GM19240 (cell line): ENCODE results near the gene ELP5.

Experiments
- DNase-seq: peaks from one replicate; pipeline ENCODE4 v3.0.0; 2011; ENCODE audit warnings: low spot score; ENCODE audit not compliant: insufficient read length

The ELP5 gene

DNA sequence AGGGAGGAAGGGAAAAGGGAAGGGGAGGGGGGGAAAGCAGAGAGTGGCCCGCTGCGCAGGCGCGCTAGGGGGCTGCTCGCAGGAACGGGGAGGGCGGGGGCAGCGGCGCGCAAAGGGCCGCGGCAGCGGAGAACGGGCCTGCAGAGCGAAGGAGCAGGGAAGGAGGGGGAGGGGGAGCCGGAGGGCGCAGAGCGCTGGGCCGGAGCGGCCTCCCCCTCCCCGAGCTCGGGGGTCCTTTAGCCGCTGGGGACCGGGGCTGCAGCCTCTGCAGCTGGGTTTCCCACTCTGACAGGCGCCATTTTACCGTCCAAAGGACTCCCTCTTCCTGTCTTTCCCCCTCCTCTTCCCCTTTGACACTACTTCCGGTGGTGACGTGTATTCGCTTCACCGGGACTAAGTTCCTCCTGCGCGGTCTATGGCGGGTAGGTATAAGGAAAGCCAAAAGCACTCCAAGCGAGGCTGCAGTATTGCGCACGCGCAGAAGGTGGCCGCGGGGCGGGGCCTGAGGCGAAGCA lies 297 bp upstream of the ELP5 start, which contains the start of gene CTDNEP1:
Gene CTDNEP1, minus strand, starts transcription at position 74 of the 515 bp plus-strand sequence. CDS start 438 bp downstream, outside the sequence.
- peak; percentile 92 for DNase-seq

DNA sequence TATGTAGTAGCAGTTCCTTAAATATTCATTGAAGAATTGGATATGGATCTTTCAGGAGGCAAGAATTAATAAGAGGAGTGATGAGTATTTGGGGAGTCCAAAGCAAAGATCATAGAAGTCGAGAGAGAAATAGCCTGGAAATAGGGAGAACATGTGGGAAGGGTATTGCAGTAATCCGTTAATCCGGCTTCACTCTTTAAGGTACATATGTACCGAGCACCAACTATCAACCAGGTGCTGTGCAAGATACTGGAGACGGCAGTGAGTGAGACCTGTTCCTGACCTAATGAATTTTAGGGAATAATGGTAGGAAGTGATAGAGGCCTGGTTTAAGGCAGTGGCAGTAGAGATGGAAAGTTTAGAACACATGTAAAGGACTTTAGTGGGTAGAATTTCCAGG lies 1.1 kb downstream of the ELP5 start:
- DNase-seq = no peak

DNA sequence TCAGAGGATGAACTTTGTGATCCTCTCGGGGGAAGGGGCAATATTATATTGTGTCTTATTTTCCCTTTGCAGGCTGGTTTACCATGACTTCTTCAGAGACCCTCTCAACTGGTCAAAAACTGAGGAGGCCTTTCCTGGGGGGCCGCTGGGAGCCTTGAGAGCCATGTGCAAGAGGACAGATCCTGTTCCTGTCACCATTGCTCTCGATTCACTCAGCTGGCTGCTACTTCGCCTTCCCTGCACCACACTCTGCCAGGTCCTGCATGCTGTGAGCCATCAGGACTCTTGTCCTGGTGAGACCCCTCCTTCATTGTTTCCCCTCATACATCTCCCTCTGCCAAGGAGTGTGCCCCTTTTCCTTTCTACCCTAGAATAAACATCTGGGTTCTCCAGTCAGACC lies 2.5 kb downstream of the ELP5 start:
- DNase-seq = no peak

DNA sequence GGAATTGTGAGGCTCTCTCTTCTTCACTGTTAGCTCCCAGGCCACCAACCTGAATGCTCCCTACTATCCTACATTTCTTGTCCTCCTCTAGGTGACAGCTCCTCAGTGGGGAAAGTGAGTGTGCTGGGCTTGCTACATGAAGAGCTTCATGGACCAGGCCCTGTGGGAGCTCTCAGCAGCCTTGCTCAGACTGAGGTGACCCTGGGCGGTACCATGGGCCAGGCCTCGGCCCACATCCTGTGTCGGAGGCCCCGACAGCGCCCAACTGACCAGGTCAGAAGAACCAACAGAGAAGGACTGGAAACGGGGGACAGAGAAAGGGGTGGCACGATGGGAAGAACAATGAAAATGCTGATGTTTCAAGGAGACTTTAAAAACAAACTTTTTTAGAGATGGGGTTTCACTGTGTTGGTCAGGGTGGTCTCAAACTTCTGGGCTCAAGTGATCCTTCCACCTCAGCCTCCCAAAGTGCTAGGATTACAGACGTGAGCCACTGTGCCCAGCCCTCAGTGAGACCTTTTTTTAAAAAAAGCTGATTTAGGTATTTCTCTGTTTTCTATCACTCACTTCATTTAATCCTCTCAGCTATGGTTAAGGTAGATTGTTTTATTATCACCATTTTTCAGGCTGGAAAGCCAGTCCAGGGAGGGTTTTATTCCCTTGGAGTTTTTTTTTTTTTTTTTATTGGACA lies 4.9 kb downstream of the ELP5 start:
- no peak for DNase-seq

DNA sequence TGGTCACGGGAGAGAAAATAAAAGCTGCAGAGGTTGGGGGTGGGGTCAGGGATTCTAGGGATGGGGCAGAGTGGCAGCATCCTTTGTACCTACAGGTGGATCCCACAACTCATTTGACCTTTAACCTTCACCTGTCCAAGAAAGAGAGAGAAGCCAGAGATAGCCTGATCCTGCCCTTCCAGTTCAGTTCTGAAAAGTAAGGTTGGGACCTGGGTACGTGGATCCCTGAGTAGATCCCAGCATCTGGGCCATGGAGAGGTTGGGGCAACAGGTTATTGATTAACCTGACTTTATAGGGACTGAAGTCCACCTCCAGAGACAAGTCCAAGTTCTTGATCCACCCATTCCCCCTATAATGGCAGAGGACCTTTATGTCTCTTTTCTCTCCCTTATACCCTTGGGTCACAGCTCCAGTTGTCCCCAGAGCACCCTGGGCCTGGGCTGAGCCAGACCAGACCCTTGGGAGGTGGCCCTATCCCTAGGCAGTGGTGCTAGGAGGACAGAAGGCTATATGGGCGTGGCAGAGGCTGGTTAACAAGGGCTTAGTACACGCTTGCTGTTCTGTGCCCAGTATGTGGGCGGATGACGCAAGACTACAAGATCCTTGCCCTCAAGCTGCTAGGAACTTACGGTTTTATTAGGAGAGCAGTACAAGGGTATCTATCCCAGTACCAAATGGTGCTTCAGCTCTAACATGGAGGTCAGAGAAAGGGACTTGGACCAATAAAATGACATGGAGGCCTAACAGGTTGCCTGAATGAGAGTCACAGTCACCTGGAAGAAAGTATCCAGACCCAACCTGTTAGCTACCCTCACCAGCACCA lies 6.9 kb downstream of the ELP5 start:
- DNase-seq = no peak

DNA sequence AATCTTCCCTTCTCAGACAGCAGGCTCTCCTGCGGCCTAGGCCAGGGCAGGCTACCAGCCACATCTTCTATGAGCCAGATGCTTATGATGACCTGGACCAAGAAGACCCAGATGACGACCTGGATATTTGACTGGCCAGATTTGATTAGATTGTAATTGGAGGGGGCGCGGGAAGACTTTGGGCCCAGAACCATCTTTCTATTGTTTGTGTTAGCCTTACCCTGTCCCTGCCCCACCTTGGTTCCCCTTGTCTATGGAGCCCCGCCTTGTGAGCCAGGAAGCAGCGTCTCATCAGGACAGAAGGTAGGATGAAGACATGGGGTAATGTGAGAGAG lies 7.5 kb downstream of the ELP5 start:
- DNase-seq = no peak

DNA sequence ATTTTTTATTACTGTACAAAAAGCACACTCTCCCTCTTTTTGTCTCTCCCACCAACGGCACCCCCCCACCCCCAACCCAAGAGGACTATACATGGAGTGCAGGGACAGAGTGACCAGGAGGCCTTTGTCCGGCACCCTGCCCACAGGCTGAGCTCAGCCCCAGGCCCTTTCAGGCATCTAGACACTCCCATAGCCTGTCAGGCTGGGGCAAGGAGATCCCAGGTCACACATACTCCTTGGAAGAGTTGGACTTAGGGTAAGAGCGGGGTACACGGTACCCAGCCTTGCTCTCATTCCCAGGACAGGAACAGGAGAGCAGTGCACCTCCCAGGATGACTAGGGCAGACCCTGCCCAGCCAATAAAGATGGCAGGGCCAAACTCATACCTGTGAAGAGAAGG lies 8.1 kb downstream of the ELP5 start:
- no peak for DNase-seq

DNA sequence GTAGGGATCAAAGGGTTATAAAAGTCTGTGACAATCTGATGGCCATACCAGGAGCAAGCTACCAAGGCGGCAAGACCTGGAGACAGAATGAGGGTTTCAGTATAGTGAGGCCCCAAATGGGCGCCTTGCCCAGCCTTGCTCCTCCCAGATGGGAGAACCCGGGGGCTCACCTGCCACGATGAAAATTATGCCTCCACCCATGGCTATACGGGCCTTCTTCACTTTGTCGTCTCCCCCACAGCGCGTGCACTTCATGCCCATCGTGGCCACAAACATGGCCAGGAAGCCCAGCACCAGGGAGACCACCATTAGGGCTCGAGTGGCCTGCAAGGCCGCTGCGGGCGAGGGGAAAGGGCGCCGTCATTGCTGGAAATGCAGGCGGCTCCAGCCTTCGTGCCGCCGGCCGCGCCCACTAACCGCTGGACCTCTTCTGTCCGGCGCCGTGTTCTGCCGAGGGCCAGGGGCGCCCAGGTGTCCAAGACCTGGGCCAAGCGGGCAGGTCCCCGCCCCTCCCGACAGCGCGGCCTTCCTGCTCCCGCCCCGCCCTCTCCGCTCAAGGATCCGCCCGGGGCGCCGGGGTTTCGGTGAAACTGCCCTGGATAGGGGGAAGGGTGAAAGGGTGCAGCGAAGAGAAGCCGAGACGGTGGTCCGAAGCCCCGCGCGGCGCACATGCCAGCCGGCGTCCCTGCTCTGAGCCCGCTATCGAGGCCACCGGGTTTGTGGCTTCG lies 8.8 kb downstream of the ELP5 start:
- no peak for DNase-seq

DNA sequence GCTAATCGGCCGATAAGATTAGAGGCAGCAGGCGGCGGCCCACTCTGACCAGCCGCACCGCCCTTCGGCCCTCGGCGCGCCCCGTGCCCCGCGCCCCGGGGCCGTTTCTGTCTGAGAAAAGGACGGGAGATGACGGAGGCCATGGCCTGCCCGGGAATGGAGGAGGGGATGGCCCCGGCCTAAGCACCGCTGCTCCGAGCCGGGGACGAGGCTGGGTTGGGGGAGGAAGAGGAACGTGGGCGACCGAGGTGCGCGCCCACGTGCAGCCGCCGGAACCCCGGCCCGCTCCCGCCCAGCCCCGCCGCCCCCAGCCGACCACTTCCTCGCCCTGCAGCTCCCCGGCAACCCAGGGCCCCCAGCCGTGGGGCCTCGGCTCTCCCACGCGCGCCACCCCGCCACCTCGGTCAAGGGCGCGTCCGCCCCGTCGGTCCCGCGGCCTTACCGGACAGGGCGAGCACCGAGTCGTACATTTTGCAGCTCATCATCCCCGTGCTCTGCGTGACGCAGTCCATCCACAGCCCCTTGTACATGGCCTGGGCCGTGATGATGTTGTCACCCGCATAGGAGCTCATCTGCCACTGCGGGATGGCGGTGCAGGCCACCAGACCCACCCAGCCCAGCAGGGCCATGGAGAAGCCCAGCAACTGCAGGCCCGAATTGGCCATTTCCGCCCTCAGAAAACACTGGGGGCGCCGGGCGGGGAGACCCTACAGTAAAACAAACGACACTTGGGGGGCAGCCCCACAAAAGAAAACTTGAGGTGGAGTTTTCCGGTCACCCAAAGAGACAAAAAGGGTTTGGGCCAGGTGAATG lies 9.6 kb downstream of the ELP5 start:
- no peak for DNase-seq

DNA sequence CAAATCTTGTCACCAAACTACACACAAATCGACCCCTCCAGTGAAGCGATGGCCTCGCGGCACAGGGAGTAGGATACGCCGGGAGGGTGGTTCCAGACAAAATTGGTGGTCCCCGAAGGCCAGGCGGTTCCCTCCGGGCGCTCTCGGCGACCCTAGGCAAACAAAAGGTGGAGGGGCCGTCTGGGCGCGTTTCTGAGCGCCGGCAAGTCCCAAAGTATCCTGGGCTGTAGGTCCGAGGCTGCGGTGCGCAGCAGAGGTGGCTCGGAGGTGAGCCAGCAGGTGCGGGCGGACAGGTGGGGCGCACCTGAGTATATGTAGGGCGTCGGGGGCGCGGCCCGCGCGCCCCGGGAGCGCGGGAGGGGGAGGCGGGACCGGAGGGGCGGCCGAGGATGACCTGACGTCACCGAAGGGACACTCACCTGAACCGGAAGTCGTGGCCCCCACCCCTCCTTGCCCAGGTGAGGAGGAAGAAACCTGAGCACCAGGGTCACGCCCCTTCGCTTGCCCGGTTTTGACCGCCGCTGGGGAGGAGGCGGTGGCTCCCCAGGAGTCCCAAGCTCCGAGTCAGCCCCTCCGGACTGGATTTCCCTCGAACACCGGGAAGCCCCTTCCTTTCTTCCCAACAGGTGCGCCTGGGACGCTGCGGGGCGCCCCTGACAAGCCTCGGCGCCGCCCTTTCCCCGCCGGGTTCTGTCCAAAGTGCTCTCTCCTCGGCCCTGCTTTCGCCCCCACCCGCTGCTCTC lies 10.3 kb downstream of the ELP5 start, which contains the start of gene CLDN7:
Gene CLDN7, minus strand, starts transcription at position 287 of the 743 bp plus-strand sequence. CDS start 435 bp downstream, outside the sequence.
- DNase-seq = no peak

DNA sequence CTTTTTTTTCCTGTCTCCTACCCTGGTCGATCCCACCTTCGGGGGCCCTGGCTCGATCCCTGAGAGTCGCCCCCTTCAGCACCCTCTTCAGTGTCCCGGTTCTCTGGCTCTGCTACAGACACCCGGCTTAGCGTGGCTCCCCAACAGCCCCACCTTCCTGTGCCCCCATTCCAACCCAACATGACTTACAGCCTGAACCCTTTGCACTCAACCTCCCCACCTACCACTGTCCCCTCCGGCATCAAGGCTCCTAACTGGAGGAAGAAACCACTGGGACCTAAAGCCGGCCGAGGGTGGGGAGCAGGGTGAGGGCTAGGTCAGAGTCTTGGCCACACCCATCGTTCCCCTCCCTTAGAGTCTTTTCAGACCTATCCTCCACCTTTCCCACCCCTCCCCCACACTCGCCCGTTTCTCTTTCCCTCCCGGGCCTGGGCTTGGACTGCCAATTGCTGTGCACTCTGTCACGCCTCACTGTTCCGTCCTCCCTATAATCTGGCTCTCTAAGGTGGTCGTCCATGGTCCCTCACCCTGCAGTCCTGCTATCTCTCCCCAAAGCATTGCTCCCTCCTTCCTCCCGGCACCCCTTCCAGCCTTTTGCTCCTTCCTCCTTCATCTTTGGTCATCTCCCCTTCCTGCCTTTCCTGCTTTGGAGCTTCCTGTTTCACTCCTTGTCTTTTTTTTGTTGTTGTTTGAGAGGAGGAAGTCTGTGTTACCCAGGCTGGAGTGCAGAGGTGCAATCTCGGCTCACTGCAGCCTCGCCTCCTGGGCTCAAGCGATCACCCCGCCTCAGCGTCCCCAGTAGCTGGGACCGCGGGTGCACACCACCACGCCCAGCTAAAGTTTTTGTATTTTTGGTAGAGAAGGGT lies 11.2 kb downstream of the ELP5 start:
- no peak for DNase-seq

DNA sequence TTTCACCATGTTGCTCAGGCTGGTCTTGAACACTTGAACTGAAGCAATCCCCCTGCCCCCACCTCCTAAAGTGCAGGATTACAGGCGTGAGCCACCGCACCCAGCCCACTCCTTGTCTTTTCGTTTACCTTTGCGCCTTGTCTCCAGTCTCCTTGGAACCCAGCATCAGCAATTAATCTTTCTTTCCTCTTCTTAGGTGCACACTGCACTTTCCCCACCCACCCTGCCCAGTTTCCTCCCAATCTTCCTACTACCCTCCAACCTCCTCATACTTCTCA lies 11.7 kb downstream of the ELP5 start:
- no peak for DNase-seq

DNA sequence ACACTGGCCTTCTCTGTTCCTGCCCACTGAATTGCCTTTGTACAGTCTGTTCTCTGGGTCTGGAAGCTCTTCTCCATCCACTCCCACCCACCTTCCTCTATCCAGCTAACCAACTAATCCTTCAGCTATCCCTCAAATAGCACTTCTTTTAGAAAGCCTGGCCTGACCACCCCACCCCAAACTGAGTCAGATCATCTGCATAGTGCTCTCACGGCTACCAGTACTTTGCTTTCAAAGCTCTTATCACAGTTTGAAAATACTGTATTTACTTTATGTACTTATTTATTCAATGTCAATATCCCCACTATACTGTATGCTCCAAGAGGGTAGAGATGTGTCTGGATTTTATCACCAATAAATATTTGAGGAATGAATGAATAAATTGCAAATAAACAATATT lies 14.8 kb downstream of the ELP5 start:
- DNase-seq = no peak

DNA sequence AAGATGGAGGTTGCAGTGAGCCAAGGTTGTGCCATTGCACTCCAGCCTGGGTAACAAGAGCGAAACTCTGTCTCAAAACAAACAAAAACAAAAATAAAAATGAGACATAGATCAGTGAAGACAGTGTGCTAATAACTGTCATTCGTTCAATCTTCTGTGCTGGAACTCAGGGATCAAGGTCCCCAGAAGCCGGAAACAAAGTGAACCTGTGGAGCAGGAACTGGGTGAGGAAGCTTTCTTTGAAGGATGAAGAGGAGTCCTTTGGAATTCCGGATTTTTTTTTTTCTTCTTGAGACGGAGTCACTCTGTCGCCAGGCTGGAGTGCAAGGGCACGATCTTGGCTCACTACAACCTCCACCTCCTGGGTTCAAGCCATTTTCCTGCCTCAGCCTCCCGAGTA lies 27.4 kb downstream of the ELP5 start:
- DNase-seq = no peak

DNA sequence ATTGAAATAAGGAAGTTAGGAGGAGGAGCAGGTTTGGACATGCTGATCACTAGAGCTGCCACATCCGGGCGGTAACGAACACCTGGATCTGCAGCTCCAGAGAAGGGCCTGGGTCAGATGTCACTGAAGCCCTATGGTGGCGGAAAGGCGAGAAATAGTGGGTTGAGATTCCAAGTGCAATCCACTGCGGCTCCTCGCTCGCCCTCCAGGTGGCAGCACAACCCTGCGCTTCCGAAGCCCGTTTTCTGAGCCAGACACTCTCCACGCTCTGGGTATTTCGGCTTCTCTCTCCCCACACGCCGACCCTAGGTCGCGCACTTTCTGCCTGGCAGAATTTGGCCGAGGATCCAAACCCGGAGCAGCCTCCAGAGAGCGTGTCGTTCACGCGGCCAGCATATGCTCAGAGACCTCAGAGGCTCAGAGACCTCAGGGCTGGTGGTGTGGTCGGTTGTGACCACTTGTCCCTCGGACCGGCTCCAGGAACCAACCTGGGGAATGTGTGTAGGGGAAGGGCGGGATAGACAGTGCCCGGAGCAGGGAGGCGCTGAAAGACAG lies 28.6 kb downstream of the ELP5 start:
- peak; percentile 90 for DNase-seq

DNA sequence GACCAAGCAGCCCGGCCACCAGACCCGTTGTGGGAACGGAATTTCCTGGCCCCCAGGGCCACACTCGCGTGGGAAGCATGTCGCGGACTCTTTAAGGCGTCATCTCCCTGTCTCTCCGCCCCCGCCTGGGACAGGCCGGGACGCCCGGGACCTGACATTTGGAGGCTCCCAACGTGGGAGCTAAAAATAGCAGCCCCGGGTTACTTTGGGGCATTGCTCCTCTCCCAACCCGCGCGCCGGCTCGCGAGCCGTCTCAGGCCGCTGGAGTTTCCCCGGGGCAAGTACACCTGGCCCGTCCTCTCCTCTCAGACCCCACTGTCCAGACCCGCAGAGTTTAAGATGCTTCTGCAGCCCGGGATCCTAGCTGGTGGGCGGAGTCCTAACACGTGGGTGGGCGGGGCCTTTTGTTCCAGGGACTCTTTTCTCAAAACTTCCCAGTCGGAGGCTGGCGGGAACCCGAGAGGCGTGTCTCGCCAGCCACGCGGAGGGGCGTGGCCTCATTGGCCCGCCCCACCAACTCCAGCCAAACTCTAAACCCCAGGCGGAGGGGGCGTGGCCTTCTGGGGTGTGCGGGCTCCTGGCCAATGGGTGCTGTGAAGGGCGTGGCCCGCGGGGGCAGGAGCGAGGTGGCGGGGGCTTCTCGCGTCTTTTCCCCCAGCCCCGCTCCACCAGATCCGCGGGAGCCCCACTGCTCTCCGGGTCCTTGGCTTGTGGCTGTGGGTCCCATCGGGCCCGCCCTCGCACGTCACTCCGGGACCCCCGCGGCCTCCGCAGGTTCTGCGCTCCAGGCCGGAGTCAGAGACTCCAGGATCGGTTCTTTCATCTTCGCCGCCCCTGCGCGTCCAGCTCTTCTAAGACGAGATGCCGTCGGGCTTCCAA lies 29.3 kb downstream of the ELP5 start, which contains the start of gene SLC2A4:
Gene SLC2A4, plus strand, starts transcription at position 645 of the 879 bp plus-strand sequence. Its CDS starts 217 bp downstream, at position 862.
- DNase-seq = peak; percentile 97

DNA sequence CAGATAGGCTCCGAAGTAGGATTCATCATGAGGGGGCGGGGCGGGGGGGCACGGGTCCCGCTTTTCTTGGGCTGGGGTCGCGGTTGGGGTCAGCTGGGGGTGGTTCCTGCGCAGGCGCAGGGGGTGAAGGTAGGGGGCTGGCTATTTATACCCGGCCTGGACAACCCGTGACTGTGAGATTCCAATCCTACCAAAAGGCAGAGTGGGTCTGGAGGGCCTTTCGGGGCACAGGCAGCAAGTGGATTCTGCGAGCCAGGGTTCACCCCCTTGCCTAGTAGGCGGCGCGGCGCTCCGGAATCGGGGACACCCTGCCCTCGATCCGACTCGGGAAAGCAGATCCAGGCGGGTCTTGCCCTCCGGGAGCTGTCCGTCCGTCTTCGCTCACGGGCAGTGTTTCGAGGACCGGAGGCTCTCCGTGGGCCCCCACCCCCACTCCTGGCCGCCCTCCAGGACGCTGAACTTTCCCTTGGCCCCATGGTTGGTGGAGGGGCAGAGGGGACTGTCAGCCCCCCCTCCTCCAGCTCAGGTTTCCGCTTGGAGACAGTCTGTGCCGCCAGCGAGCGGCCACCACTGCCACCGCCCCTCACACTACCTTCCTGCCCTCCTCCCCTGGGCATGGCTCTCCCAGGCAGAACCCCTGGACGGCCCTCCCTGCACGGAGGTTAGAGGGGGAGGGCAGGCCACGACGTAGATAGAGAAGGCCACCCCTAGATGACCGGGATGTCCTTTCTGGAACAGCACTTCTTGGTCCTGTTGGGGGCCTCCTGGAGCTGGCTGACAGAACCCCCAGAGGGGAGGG lies 30.1 kb downstream of the ELP5 start:
- no peak for DNase-seq
